ENCODE measurements around the gene DHODH. TPM values are rescaled to one million over a fixed set of nuclear protein-coding genes. Genes with fewer than 3 reads are reported as not detected.

DHODH gene
- total and polyA plus RNA-seq, 2 of the 13 experiments (the other 11 are each of a cell fraction or from before 2014, with no cell fraction given), result 10.7 to 16.4 TPM

GRCh38 chr16:72072514-72073342, 64.2 kb downstream of the DHODH start (continued):
- TF ChIP-seq ZNF687 (CRISPR knock-in tag; IDR thresholded peaks at IDR 0.05) (no peak), MXD4 (CRISPR knock-in tag; IDR thresholded peaks at IDR 0.05) (peak; percentile 83; the same call in 1 of the 2 replicates), ZSCAN30 (CRISPR knock-in tag; IDR thresholded peaks at IDR 0.05) (no peak), BRD4 (CRISPR knock-in tag; IDR thresholded peaks at IDR 0.05) (no peak), HDAC6 (IDR thresholded peaks at IDR 0.05; ENCODE audit: low read depth, low read length) (no peak), RXRB (CRISPR knock-in tag; IDR thresholded peaks at IDR 0.05; ENCODE audit: borderline replicate concordance) (peak; percentile 68; the same call in 1 of the 2 replicates), PITX1 (CRISPR knock-in tag; IDR thresholded peaks at IDR 0.05) (no peak), NFYB (CRISPR knock-in tag; IDR thresholded peaks at IDR 0.05) (peak; percentile 73), TCF12 (IDR thresholded peaks at IDR 0.05) (no peak), TCF12 (CRISPR knock-in tag; IDR thresholded peaks at IDR 0.05) (no peak), ATF7 (IDR thresholded peaks at IDR 0.05) (no peak), ATF7 (CRISPR knock-in tag; IDR thresholded peaks at IDR 0.05) (no peak), ZBTB20 (CRISPR knock-in tag; IDR thresholded peaks at IDR 0.05; ENCODE audit: borderline replicate concordance, low read depth) (no peak), TEF (CRISPR knock-in tag; IDR thresholded peaks at IDR 0.05) (no peak), ZBTB42 (CRISPR knock-in tag; IDR thresholded peaks at IDR 0.05) (no peak)
- TF ChIP-seq, protein P1, sequence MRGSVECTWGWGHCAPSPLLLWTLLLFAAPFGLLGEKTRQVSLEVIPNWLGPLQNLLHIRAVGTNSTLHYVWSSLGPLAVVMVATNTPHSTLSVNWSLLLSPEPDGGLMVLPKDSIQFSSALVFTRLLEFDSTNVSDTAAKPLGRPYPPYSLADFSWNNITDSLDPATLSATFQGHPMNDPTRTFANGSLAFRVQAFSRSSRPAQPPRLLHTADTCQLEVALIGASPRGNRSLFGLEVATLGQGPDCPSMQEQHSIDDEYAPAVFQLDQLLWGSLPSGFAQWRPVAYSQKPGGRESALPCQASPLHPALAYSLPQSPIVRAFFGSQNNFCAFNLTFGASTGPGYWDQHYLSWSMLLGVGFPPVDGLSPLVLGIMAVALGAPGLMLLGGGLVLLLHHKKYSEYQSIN (CRISPR knock-in tag; IDR thresholded peaks at IDR 0.05; ENCODE audit: borderline replicate concordance), result no peak
- TF ChIP-seq, protein P2, sequence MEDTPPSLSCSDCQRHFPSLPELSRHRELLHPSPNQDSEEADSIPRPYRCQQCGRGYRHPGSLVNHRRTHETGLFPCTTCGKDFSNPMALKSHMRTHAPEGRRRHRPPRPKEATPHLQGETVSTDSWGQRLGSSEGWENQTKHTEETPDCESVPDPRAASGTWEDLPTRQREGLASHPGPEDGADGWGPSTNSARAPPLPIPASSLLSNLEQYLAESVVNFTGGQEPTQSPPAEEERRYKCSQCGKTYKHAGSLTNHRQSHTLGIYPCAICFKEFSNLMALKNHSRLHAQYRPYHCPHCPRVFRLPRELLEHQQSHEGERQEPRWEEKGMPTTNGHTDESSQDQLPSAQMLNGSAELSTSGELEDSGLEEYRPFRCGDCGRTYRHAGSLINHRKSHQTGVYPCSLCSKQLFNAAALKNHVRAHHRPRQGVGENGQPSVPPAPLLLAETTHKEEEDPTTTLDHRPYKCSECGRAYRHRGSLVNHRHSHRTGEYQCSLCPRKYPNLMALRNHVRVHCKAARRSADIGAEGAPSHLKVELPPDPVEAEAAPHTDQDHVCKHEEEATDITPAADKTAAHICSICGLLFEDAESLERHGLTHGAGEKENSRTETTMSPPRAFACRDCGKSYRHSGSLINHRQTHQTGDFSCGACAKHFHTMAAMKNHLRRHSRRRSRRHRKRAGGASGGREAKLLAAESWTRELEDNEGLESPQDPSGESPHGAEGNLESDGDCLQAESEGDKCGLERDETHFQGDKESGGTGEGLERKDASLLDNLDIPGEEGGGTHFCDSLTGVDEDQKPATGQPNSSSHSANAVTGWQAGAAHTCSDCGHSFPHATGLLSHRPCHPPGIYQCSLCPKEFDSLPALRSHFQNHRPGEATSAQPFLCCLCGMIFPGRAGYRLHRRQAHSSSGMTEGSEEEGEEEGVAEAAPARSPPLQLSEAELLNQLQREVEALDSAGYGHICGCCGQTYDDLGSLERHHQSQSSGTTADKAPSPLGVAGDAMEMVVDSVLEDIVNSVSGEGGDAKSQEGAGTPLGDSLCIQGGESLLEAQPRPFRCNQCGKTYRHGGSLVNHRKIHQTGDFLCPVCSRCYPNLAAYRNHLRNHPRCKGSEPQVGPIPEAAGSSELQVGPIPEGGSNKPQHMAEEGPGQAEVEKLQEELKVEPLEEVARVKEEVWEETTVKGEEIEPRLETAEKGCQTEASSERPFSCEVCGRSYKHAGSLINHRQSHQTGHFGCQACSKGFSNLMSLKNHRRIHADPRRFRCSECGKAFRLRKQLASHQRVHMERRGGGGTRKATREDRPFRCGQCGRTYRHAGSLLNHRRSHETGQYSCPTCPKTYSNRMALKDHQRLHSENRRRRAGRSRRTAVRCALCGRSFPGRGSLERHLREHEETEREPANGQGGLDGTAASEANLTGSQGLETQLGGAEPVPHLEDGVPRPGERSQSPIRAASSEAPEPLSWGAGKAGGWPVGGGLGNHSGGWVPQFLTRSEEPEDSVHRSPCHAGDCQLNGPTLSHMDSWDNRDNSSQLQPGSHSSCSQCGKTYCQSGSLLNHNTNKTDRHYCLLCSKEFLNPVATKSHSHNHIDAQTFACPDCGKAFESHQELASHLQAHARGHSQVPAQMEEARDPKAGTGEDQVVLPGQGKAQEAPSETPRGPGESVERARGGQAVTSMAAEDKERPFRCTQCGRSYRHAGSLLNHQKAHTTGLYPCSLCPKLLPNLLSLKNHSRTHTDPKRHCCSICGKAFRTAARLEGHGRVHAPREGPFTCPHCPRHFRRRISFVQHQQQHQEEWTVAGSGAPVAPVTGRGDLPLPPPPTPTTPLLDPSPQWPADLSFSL (CRISPR knock-in tag; IDR thresholded peaks at IDR 0.05), result no peak
